Mesenchymal stem cell (in vitro differentiated cells and primary cell): ENCODE results near the gene MEIG1.
A peak's percentile ranks its signal among the peaks of the same experiment; 100 is the strongest.

Source experiments
- DNase-seq: peaks from one replicate; pipeline ENCODE4 v3.0.0-alpha.2; 2013
- H2AFZ ChIP-seq: one replicate; pipeline ENCODE4 v1.6.1; 2013; ENCODE audit warnings: low read depth, mild to moderate bottlenecking, control low read depth, inconsistent platforms, low read length, moderate library complexity
- H2AK5ac ChIP-seq: 2 replicates; pipeline ENCODE4 v1.6.1; 2013; ENCODE audit warnings: low read length, moderate library complexity, mild to moderate bottlenecking, inconsistent platforms; ENCODE audit not compliant: severe bottlenecking
- H2BK120ac ChIP-seq: one replicate; pipeline ENCODE4 v1.6.1; 2013; ENCODE audit warnings: low read depth, mild to moderate bottlenecking, inconsistent platforms, low read length, moderate library complexity
- H2BK12ac ChIP-seq, 2 experiments: one replicate each; pipeline ENCODE4 v1.6.1; 2013; ENCODE audit warnings: inconsistent platforms in 2 of 2, low read length in 2 of 2, mild to moderate bottlenecking in 2 of 2, moderate library complexity in 2 of 2, control low read depth in 1 of 2
- H2BK15ac ChIP-seq: one replicate; pipeline ENCODE4 v1.6.1; 2013; ENCODE audit warnings: mild to moderate bottlenecking, low read depth, inconsistent platforms; ENCODE audit not compliant: poor library complexity, severe bottlenecking
- H2BK5ac ChIP-seq: 2 replicates; pipeline ENCODE4 v1.6.1; 2013; ENCODE audit warnings: low read depth, mild to moderate bottlenecking, low read length, control low read depth, inconsistent platforms; ENCODE audit not compliant: poor library complexity, severe bottlenecking
- H3K14ac ChIP-seq, 2 experiments: one replicate each; pipeline ENCODE4 v1.6.1; 2013; ENCODE audit warnings: inconsistent platforms in 2 of 2, low read length in 2 of 2, control low read depth in 1 of 2, mild to moderate bottlenecking in 1 of 2, moderate library complexity in 1 of 2
- H3K18ac ChIP-seq, 2 experiments: one replicate each; pipeline ENCODE4 v1.6.1; 2013; ENCODE audit warnings: inconsistent platforms in 2 of 2, low read length in 2 of 2, control low read depth in 1 of 2, low read depth in 1 of 2, mild to moderate bottlenecking in 1 of 2
- H3K23ac ChIP-seq, 2 experiments: one replicate each; pipeline ENCODE4 v1.6.1; 2013; ENCODE audit warnings: inconsistent platforms in 2 of 2, low read length in 2 of 2, mild to moderate bottlenecking in 2 of 2, moderate library complexity in 2 of 2, control low read depth in 1 of 2
- H3K27ac ChIP-seq: 2 replicates; pipeline ENCODE4 v1.5.1; 2013; ENCODE audit warnings: mild to moderate bottlenecking, moderate library complexity, low read length, control low read depth, inconsistent platforms; ENCODE audit not compliant: poor library complexity, severe bottlenecking
- H3K27me3 ChIP-seq, 2 experiments: 2 replicates each; pipeline versions ENCODE4 v1.6.1 to v1.7.0; 2013; ENCODE audit warnings: low read length in 2 of 2, mild to moderate bottlenecking in 2 of 2, moderate library complexity in 2 of 2, control low read depth in 1 of 2, inconsistent platforms in 1 of 2; ENCODE audit not compliant: control insufficient read depth in 1 of 2, insufficient read depth in 1 of 2
- H3K36me3 ChIP-seq, 2 experiments: 2 replicates each; pipeline versions ENCODE4 v1.6.1 to v1.7.0; 2013; ENCODE audit warnings: low read length in 2 of 2, control low read depth in 1 of 2, inconsistent platforms in 1 of 2, low read depth in 1 of 2, mild to moderate bottlenecking in 1 of 2; ENCODE audit not compliant: insufficient read depth in 2 of 2, control insufficient read depth in 1 of 2
- H3K4ac ChIP-seq, 2 experiments: one replicate each; pipeline ENCODE4 v1.6.1; 2013; ENCODE audit warnings: inconsistent platforms in 2 of 2, low read length in 2 of 2, mild to moderate bottlenecking in 2 of 2, moderate library complexity in 2 of 2, control low read depth in 1 of 2, low read depth in 1 of 2
- H3K4me1 ChIP-seq: 2 replicates; pipeline ENCODE4 v1.6.1; 2013; ENCODE audit warnings: low read depth, low read length, control low read depth; ENCODE audit not compliant: control insufficient read depth, insufficient read depth
- H3K4me2 ChIP-seq: 2 replicates; pipeline ENCODE4 v1.6.1; 2013; ENCODE audit warnings: low read length, mild to moderate bottlenecking, inconsistent platforms; ENCODE audit not compliant: poor library complexity, severe bottlenecking
- H3K4me3 ChIP-seq, 2 experiments: 2 replicates each; pipeline versions ENCODE4 v1.5.1 to v1.7.0; 2013; ENCODE audit warnings: low read length in 2 of 2, mild to moderate bottlenecking in 2 of 2, control low read depth in 1 of 2, low read depth in 1 of 2; ENCODE audit not compliant: insufficient read depth in 1 of 2
- H3K79me1 ChIP-seq: replicated peaks from 2 replicates; pipeline ENCODE4 v1.6.1; 2013; ENCODE audit warnings: mild to moderate bottlenecking, control low read depth, low read length, inconsistent platforms; ENCODE audit not compliant: poor library complexity, severe bottlenecking
- H3K9ac ChIP-seq: 2 replicates; pipeline ENCODE4 v1.7.0; 2013; ENCODE audit warnings: mild to moderate bottlenecking, low read length, moderate library complexity
- H3K9me3 ChIP-seq: 2 replicates; pipeline ENCODE4 v1.7.0; 2013; ENCODE audit warnings: mild to moderate bottlenecking, low read length; ENCODE audit not compliant: control insufficient read depth
- H4K8ac ChIP-seq: one replicate; pipeline ENCODE4 v1.6.1; 2013; ENCODE audit warnings: inconsistent platforms, mild to moderate bottlenecking, low read length, moderate library complexity
- H4K91ac ChIP-seq: one replicate; pipeline ENCODE4 v1.6.1; 2013; ENCODE audit warnings: mild to moderate bottlenecking, low read length, inconsistent platforms
- WGBS: methylation state at CpG from one replicate; pipeline ENCODE4 v1.1.7; 2013; ENCODE audit warnings: mixed read lengths; 5-methylcytosine and 5-hydroxymethylcytosine counted together

Gene MEIG1

DNA sequence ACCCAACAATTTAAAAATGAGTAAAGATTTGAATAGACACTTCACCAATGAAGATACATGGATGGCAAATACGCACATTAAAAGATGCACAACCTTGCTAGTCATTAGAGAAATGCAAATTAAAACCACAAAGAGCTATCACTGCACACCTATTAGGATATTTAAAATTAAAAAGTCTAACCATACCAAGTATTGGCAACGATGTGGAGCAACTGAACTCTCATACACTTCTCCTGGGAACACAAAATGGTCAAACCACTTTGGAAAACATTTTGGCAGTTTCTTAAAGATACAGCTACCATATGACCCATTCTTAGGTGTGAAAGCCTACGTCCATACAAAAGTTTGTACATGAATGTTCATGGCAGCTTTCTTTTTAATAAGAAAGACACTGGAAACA lies 41.4 kb upstream of the MEIG1 start:
- H2BK15ac ChIP-seq, result no peak overlapping the region
- WGBS, result 92% methylated on average over 3 of the region's 3 CpGs
- no peak overlapping the region for H3K4me2 ChIP-seq
- DNase-seq, result no peak
- peaks cover 19% of the 10 kb centered on the region for H3K79me1 ChIP-seq
- no peak overlapping the region for H2BK120ac ChIP-seq
- H3K4ac ChIP-seq, result no peak overlapping the region
- no peaks in the 10 kb centered on the region for H3K4me1 ChIP-seq
- no peak overlapping the region for H4K91ac ChIP-seq
- H4K8ac ChIP-seq, result no peak overlapping the region
- H2AK5ac ChIP-seq, result no peak overlapping the region
- H3K9ac ChIP-seq, result no peak overlapping the region
- no peak overlapping the region for H3K27ac ChIP-seq
- H3K36me3 ChIP-seq, result peaks cover 33 to 91% of the 10 kb centered on the region in 2 experiments
- no peak overlapping the region for H3K14ac ChIP-seq
- H3K9me3 ChIP-seq, result peaks cover 24% of the 10 kb centered on the region
- no peak overlapping the region for H3K23ac ChIP-seq
- no peaks in the 10 kb centered on the region for H3K27me3 ChIP-seq
- H2AFZ ChIP-seq, result no peak overlapping the region
- H2BK5ac ChIP-seq, result no peak overlapping the region
- no peak overlapping the region for H3K18ac ChIP-seq
- no peak overlapping the region for H2BK12ac ChIP-seq
- H3K4me3 ChIP-seq, result peak overlapping the region in 1 of 2 experiments; percentile 21

- no peak overlapping the region for H2BK120ac ChIP-seq
- H3K14ac ChIP-seq, result no peak overlapping the region
- H3K4ac ChIP-seq, result no peak overlapping the region
- H4K8ac ChIP-seq, result no peak overlapping the region
- no peak overlapping the region for H3K9ac ChIP-seq
- no peak overlapping the region for H4K91ac ChIP-seq
- WGBS, result 100% methylated on average over 3 of the region's 3 CpGs
- no peak overlapping the region for H3K23ac ChIP-seq
- H3K9me3 ChIP-seq, result peaks cover 24% of the 10 kb centered on the region
- no peak overlapping the region for H2AFZ ChIP-seq
- no peak overlapping the region for H2BK5ac ChIP-seq
- no peak overlapping the region for H2BK15ac ChIP-seq
- peaks cover 39 to 92% of the 10 kb centered on the region in 2 experiments for H3K36me3 ChIP-seq
- no peak overlapping the region for H3K4me2 ChIP-seq
- no peak overlapping the region for H3K4me3 ChIP-seq
- H2AK5ac ChIP-seq, result no peak overlapping the region
- no peak for DNase-seq
- H2BK12ac ChIP-seq, result no peak overlapping the region
- H3K4me1 ChIP-seq, result no peaks in the 10 kb centered on the region
- H3K18ac ChIP-seq, result no peak overlapping the region
- H3K79me1 ChIP-seq, result peaks cover 24% of the 10 kb centered on the region
- H3K27me3 ChIP-seq, result no peaks in the 10 kb centered on the region
- no peak overlapping the region for H3K27ac ChIP-seq
These were observed 40.2 kb upstream of the MEIG1 start for GRCh38 chr10:14918964-14919363.

GRCh38 chr10:14924013-14924412 lies 35.2 kb upstream of the MEIG1 start:
- H3K9me3 ChIP-seq, result no peaks in the 10 kb centered on the region
- H3K9ac ChIP-seq, result no peak overlapping the region
- H2BK5ac ChIP-seq, result no peak overlapping the region
- H2BK120ac ChIP-seq, result no peak overlapping the region
- no peak overlapping the region for H3K4me3 ChIP-seq
- no peak overlapping the region for H2BK15ac ChIP-seq
- H3K79me1 ChIP-seq, result peaks cover 27% of the 10 kb centered on the region
- peaks cover 51 to 86% of the 10 kb centered on the region in 2 experiments for H3K36me3 ChIP-seq
- WGBS, result 98% methylated on average over 7 of the region's 7 CpGs
- H2AFZ ChIP-seq, result no peak overlapping the region
- no peak overlapping the region for H3K23ac ChIP-seq
- H3K27ac ChIP-seq, result no peak overlapping the region
- no peak overlapping the region for H2AK5ac ChIP-seq
- H3K4ac ChIP-seq, result no peak overlapping the region
- no peak overlapping the region for H3K18ac ChIP-seq
- no peaks in the 10 kb centered on the region for H3K27me3 ChIP-seq
- no peak overlapping the region for H3K4me2 ChIP-seq
- no peak overlapping the region for H4K8ac ChIP-seq
- no peak overlapping the region for H3K14ac ChIP-seq
- no peak overlapping the region for H4K91ac ChIP-seq
- no peaks in the 10 kb centered on the region for H3K4me1 ChIP-seq
- no peak for DNase-seq
- no peak overlapping the region for H2BK12ac ChIP-seq

- Histone ChIP-seq H3K4me1 (no peaks in the 10 kb centered on the region), H3K4me2 (no peak overlapping the region), H3K4me3 (no peak overlapping the region), H3K9ac (no peak overlapping the region), H2BK5ac (no peak overlapping the region), H3K18ac (no peak overlapping the region), H3K36me3 (peaks cover 51 to 82% of the 10 kb centered on the region in 2 experiments), H3K4ac (no peak overlapping the region), H2BK15ac (no peak overlapping the region), H2AK5ac (no peak overlapping the region), H3K9me3 (no peaks in the 10 kb centered on the region), H3K23ac (no peak overlapping the region), H2AFZ (no peak overlapping the region), H2BK120ac (no peak overlapping the region), H3K27me3 (no peaks in the 10 kb centered on the region), H3K14ac (no peak overlapping the region), H4K91ac (no peak overlapping the region), H3K27ac (no peak overlapping the region), H2BK12ac (no peak overlapping the region), H4K8ac (no peak overlapping the region), H3K79me1 (peaks cover 25% of the 10 kb centered on the region)
- WGBS, result 100% methylated on average over 1 of the region's 2 CpGs
- no peak for DNase-seq
These were observed 33.9 kb upstream of the MEIG1 start for GRCh38 chr10:14925268-14925667.
